Naive thymus-derived CD4-positive, alpha-beta T cell (primary cell): Measurements from ENCODE around the gene RNU1-3. TPM values are rescaled to one million over a fixed set of nuclear protein-coding genes. Genes with fewer than 3 reads are reported as not detected.
A peak's percentile ranks its signal among the peaks of the same experiment; 100 is the strongest.
"Not testable (repeated sequence)": the region's sequence is repeated elsewhere in the genome, so short reads cannot be mapped to it uniquely, and the experiment has no call there.

Experiments used
- ATAC-seq: fragments of 150-1000 bp; cut with Tn5 transposase; 2 replicates; pipeline ENCODE4 v1.10.0; 2021; ENCODE audit warnings: mild to moderate bottlenecking, moderate library complexity
- CTCF ChIA-PET: fragments of 350-600 bp; sonication (Branson Sonifier 250); formaldehyde crosslinking; loops from one replicate; lab custom pipeline; 2021; ENCODE audit warnings: antibody characterized with exemption; lab: Charles Lee
- POLR2A ChIA-PET: fragments of 350-600 bp; sonication (Branson Sonifier 250); formaldehyde crosslinking; loops from one replicate; lab custom pipeline; 2021; ENCODE audit warnings: antibody characterized with exemption, inconsistent platforms; lab: Charles Lee
- DNase-seq, 9 donors: peaks; one replicate each; pipeline versions ENCODE4 v3.0.0 to v3.0.0-alpha.2; 2020 to 2022; ENCODE audit warnings: mixed read lengths in 1 of 9
- H3K27ac ChIP-seq: one replicate; pipeline ENCODE4 v1.7.0; 2013; ENCODE audit warnings: mild to moderate bottlenecking, low read depth, low read length, moderate library complexity
- H3K27me3 ChIP-seq, 2 donors: one replicate each; pipeline ENCODE4 v1.7.0; 2013; ENCODE audit warnings: low read length in 2 of 2, mild to moderate bottlenecking in 2 of 2, moderate library complexity in 2 of 2; ENCODE audit not compliant: control insufficient read depth in 2 of 2, insufficient read depth in 2 of 2
- H3K36me3 ChIP-seq, 3 experiments: 1 replicate in 2 of 3; 2 replicates in 1 of 3; pipeline ENCODE4 v1.7.0; 2013; ENCODE audit warnings: low read length in 3 of 3, mild to moderate bottlenecking in 3 of 3, moderate library complexity in 1 of 3; ENCODE audit not compliant: insufficient read depth in 3 of 3, control insufficient read depth in 2 of 3
- H3K4me1 ChIP-seq, 2 donors: one replicate each; pipeline ENCODE4 v1.7.0; 2013; ENCODE audit warnings: low read length in 2 of 2, mild to moderate bottlenecking in 2 of 2, moderate library complexity in 1 of 2; ENCODE audit not compliant: control insufficient read depth in 2 of 2, insufficient read depth in 2 of 2
- H3K4me3 ChIP-seq: 2 replicates; pipeline ENCODE4 v1.7.0; 2013; ENCODE audit warnings: mild to moderate bottlenecking, low read length
- H3K9me3 ChIP-seq, 3 experiments: 1 replicate in 2 of 3; 2 replicates in 1 of 3; pipeline ENCODE4 v1.7.0; 2013; ENCODE audit warnings: low read length in 3 of 3; ENCODE audit not compliant: control insufficient read depth in 2 of 3
- H3K27ac Mint-ChIP-seq, 9 donors: one replicate each; pipeline ENCODE4 v1.8.0; 2020 to 2022; ENCODE audit warnings: mixed read lengths in 9 of 9, mild to moderate bottlenecking in 8 of 9, moderate library complexity in 5 of 9, inconsistent platforms in 2 of 9
- H3K27me3 Mint-ChIP-seq, 5 donors: one replicate each; pipeline ENCODE4 v1.8.0; 2021 to 2022; ENCODE audit warnings: mixed read lengths in 5 of 5, mild to moderate bottlenecking in 1 of 5
- H3K36me3 Mint-ChIP-seq, 5 donors: one replicate each; pipeline ENCODE4 v1.8.0; 2020 to 2022; ENCODE audit warnings: mixed read lengths in 5 of 5, mild to moderate bottlenecking in 3 of 5, inconsistent platforms in 1 of 5
- H3K4me1 Mint-ChIP-seq, 7 donors: one replicate each; pipeline ENCODE4 v1.8.0; 2020 to 2022; ENCODE audit warnings: mixed read lengths in 7 of 7, mild to moderate bottlenecking in 3 of 7, inconsistent platforms in 1 of 7
- H3K4me3 Mint-ChIP-seq, 10 donors: one replicate each; pipeline ENCODE4 v1.8.0; 2020 to 2022; ENCODE audit warnings: mild to moderate bottlenecking in 10 of 10, mixed read lengths in 10 of 10, moderate library complexity in 6 of 10, inconsistent platforms in 2 of 10
- H3K9me3 Mint-ChIP-seq, 11 donors: one replicate each; pipeline ENCODE4 v1.8.0; 2020 to 2022; ENCODE audit warnings: mixed read lengths in 11 of 11, mild to moderate bottlenecking in 4 of 11, inconsistent platforms in 1 of 11, moderate library complexity in 1 of 11
- intact Hi-C, 2 donors: fragments of 100-400 bp; cut with micrococcal nuclease; formaldehyde crosslinking; loops; one replicate each; pipeline ENCODE4 v1.15.1; 2023
- polyA plus RNA-seq, 2 donors: library from polyadenylated mRNA; unstranded; fragments of 300-500 nt; fragmentation: Illumina TruSeq; gene quantifications; one replicate each; pipeline ENCODE4 v1.2.3, GENCODE V29; 2021
- total RNA-seq, 6 experiments: library from RNA in 5 of 6; stranded (reverse) in 5 of 6; gene quantifications; 1 replicate in 5 of 6; 2 replicates in 1 of 6; pipeline ENCODE4 v1.2.3 and lab custom pipeline; 2021 to 2026

The RNU1-3 gene
- total and polyA plus RNA-seq, 7 experiments from 2014 or later = 2,341 to 4,458 (median 3,337) TPM; not detected in 2

- H3K9me3 ChIP-seq, H3K4me3 ChIP-seq, CTCF ChIA-PET, H3K36me3 Mint-ChIP-seq, H3K27me3 ChIP-seq, H3K27ac ChIP-seq, H3K27me3 Mint-ChIP-seq, intact Hi-C loops, H3K9me3 Mint-ChIP-seq, H3K27ac Mint-ChIP-seq, POLR2A ChIA-PET, H3K4me1 Mint-ChIP-seq, ATAC-seq, H3K4me3 Mint-ChIP-seq: not testable (repeated sequence)
- DNase-seq = peak in 2 of 9 donors; percentile 8 to 29
- peaks cover 13 to 15% of the 10 kb centered on the region in 2 donors for H3K4me1 ChIP-seq
- H3K36me3 ChIP-seq = peaks cover 0 to 16% (median 0%) of the 10 kb centered on the region in 3 experiments
These were observed 27.4 kb downstream of the RNU1-3 start for GRCh38 chr1:16639091-16640031.

DNA sequence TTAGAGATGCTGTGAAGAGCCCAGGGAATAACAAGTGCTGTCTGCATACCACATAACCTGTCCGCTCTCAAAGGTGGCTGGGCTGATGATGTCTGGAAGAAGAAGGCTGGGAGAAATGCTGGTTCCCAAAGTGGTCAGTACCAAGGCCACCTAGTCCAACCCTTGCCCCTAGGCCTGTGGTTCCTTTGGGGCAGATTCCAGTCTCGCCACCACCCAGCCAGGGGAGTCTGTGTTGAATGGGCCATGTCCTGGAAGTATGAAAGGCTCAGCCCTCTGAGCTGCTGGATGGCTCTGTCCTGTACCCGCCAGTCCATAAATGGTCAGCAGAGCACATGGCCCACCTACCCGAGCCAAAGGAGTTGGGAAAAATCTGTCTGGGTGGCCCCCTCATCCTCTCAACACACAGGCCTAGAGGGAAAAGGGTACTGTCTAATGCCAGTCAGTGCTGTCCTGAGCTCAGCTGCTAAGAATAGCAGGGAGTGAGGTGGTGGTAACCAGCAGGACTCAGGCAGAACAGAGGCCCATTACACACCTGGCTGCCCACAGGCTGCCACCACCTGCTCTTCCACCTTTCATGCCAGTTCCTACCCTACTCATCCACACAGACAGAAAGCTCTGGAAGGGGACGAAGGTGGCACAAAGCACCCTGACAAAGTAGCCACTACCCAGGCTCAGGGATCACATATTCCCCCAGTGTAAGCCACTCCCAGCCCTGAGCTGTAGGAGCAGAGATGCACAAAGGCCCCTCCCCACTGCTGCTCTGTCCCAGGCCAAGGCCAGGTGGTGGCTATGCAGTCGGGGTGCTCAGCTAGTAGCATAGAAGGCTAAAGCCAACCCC is 28.6 kb downstream of the RNU1-3 start:
- POLR2A ChIA-PET = interaction anchor here (0.6 kb wide), 1 partner anchor 28 kb away, joined by 4 read pairs; no protein-coding TSS in a partner anchor
- peak in 2 of 9 donors; percentile 6 to 22 for DNase-seq
- H3K9me3 ChIP-seq, H3K27me3 ChIP-seq, H3K27ac ChIP-seq, H3K4me3 Mint-ChIP-seq, intact Hi-C loops, ATAC-seq, H3K9me3 Mint-ChIP-seq, H3K27me3 Mint-ChIP-seq, H3K4me1 ChIP-seq, H3K27ac Mint-ChIP-seq, H3K4me3 ChIP-seq, CTCF ChIA-PET: not testable (repeated sequence)
- Mint-ChIP-seq H3K4me1 (peaks cover 0 to 12% (median 0%) of the 10 kb centered on the region in 7 donors), H3K36me3 (peaks cover 7 to 17% (median 9%) of the 10 kb centered on the region in 5 donors)
- H3K36me3 ChIP-seq = peaks cover 4 to 24% (median 6%) of the 10 kb centered on the region in 3 experiments

DNA sequence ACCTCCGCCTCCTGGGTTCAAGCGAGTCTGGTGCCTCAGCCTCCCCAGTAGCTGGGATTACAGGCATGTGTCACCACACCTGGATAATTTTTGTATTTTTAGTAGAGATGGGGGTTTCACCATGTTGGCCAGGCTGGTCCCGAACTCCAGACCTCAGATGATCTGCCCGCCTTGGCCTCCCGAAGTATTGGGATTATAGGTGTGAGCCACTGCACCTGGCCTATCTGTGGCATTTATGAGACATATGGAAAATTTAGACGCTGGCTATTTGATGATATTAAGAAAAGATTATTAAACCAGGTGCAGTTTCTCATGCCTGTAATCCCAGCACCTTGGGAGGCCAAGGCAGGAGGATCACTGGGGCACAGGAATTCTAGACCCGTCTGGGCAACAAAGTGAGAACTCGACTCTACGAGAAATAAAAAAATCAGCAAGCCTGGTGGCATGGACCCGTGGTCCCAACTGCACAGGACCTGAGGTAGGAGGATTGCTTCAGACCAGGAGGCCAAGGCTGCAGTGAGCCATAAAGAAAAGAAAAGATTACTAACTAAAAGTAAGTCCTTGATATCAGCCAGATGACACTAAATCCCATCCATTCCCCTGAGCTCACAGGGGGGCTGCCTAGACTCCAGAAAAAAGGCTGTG is 30.1 kb downstream of the RNU1-3 start:
- H3K9me3 ChIP-seq, intact Hi-C loops, H3K27me3 Mint-ChIP-seq, H3K4me3 ChIP-seq, H3K4me3 Mint-ChIP-seq, POLR2A ChIA-PET, H3K27ac Mint-ChIP-seq, H3K27me3 ChIP-seq, H3K27ac ChIP-seq, H3K9me3 Mint-ChIP-seq, H3K4me1 ChIP-seq, H3K4me1 Mint-ChIP-seq, ATAC-seq: not testable (repeated sequence)
- peaks cover 13 to 39% (median 20%) of the 10 kb centered on the region in 3 experiments for H3K36me3 ChIP-seq
- DNase-seq = peak in 2 of 9 donors; percentile 3 to 25
- CTCF ChIA-PET = interaction anchor here (0.7 kb wide), 1 partner anchor 442 kb away, joined by 5 read pairs; no protein-coding TSS in a partner anchor
- peaks cover 8 to 32% (median 9%) of the 10 kb centered on the region in 5 donors for H3K36me3 Mint-ChIP-seq

GRCh38 chr1:16635959-16636358 is 30.8 kb downstream of the RNU1-3 start:
- intact Hi-C loops, H3K4me1 Mint-ChIP-seq: not testable (repeated sequence)
- H3K36me3 ChIP-seq = peaks cover 17 to 46% (median 27%) of the 10 kb centered on the region in 3 experiments

GRCh38 chr1:16633540-16634282 is 33.0 kb downstream of the RNU1-3 start:
- H3K9me3 Mint-ChIP-seq, H3K27ac ChIP-seq, H3K4me3 Mint-ChIP-seq, H3K4me1 ChIP-seq, H3K9me3 ChIP-seq, H3K27me3 Mint-ChIP-seq, intact Hi-C loops, H3K4me3 ChIP-seq, ATAC-seq, H3K27me3 ChIP-seq: not testable (repeated sequence)
- Mint-ChIP-seq H3K4me1 (peaks cover 0 to 13% (median 3%) of the 10 kb centered on the region in 7 donors), H3K27ac (peak overlapping the region in 3 of 9 donors; percentile 2 to 68 (median 36)), H3K36me3 (peaks cover 16 to 55% (median 23%) of the 10 kb centered on the region in 5 donors)
- H3K36me3 ChIP-seq = peaks cover 17 to 68% (median 41%) of the 10 kb centered on the region in 3 experiments
- POLR2A ChIA-PET = interaction anchor here (1.4 kb wide), 1 partner anchor 11 kb away, joined by 5 read pairs; no protein-coding TSS in a partner anchor
- DNase-seq = peak in 2 of 9 donors; percentile 7 to 22
- CTCF ChIA-PET = interaction anchor here (0.6 kb wide), 1 partner anchor 153 kb away, joined by 3 read pairs; no protein-coding TSS in a partner anchor

More at GRCh38 chr1:16635959-16636358, 30.8 kb downstream of the RNU1-3 start:
- H3K4me1 ChIP-seq, H3K4me3 Mint-ChIP-seq, ATAC-seq, H3K9me3 ChIP-seq, H3K27me3 ChIP-seq, H3K27me3 Mint-ChIP-seq, CTCF ChIA-PET, H3K27ac ChIP-seq, H3K4me3 ChIP-seq, H3K9me3 Mint-ChIP-seq, H3K27ac Mint-ChIP-seq: not testable (repeated sequence)
- peaks cover 9 to 39% (median 11%) of the 10 kb centered on the region in 5 donors for H3K36me3 Mint-ChIP-seq
- DNase-seq = peak in 2 of 9 donors; percentile 4 to 24
- POLR2A ChIA-PET = interaction anchor here (1.3 kb wide), 1 partner anchor 9 kb away, joined by 6 read pairs; no protein-coding TSS in a partner anchor
